ENCODE data around the gene IL1RAPL1.

DNA sequence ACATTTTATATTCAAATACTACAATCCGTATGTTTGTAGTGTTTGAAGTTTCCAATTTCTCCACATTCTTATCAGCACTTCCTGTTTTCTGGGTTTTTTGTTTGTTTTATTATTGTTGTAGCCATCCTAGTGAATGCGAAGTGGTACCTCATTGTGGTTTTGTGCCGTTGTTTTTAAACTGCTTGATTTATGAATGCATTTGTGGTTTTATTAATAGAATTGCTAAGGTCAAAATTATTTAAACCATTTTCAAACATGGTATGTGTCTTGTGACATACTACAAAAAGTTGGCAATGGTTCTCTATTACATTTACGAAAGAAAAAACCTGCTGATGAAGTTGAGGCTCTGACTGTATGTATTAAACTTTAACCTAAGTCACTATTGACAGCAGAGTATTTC lies 848.1 kb downstream of the IL1RAPL1 start:
- TF ChIP-seq POLR2AphosphoS5 (IDR thresholded peaks at IDR 0.05) (no peak), POLR2A (IDR thresholded peaks at IDR 0.05) (no peak)
- TF ChIP-seq, protein P1, sequence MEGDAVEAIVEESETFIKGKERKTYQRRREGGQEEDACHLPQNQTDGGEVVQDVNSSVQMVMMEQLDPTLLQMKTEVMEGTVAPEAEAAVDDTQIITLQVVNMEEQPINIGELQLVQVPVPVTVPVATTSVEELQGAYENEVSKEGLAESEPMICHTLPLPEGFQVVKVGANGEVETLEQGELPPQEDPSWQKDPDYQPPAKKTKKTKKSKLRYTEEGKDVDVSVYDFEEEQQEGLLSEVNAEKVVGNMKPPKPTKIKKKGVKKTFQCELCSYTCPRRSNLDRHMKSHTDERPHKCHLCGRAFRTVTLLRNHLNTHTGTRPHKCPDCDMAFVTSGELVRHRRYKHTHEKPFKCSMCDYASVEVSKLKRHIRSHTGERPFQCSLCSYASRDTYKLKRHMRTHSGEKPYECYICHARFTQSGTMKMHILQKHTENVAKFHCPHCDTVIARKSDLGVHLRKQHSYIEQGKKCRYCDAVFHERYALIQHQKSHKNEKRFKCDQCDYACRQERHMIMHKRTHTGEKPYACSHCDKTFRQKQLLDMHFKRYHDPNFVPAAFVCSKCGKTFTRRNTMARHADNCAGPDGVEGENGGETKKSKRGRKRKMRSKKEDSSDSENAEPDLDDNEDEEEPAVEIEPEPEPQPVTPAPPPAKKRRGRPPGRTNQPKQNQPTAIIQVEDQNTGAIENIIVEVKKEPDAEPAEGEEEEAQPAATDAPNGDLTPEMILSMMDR (IDR thresholded peaks at IDR 0.05): no peak

Data from suprapubic skin (tissue), 4 donors.